GM12873 (cell line): ENCODE measurements around the gene TBL1XR1.

Source experiments
- TF ChIP-seq, protein P1 (sequence below): IDR thresholded peaks from 2 replicates; pipeline ENCODE4 v1.5.1; 2012; ENCODE audit warnings: low read depth, mild to moderate bottlenecking, moderate library complexity, low read length, control low read depth; ENCODE audit not compliant: insufficient read depth; ENCODE audit errors: missing control alignments

TBL1XR1 gene

DNA sequence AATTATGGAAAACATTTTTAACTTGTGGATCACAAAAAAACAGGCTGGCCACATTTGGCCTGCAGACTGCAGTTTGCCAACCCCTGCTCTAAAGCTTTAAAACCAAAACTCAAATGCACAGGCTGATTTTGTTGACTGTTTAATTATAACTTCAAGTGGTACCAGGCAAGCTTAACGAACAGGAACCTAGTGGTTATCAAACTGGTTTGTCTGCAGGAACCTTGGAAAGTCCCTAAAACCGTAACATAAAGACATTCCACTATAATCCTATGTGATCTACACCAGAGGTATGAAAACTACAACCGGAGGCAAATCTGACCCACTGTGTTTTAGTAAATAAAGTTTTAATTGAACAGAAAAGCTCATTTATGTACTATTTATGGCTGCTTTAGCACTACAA, 52.4 kb downstream of the TBL1XR1 start:
- TF ChIP-seq, protein P1, sequence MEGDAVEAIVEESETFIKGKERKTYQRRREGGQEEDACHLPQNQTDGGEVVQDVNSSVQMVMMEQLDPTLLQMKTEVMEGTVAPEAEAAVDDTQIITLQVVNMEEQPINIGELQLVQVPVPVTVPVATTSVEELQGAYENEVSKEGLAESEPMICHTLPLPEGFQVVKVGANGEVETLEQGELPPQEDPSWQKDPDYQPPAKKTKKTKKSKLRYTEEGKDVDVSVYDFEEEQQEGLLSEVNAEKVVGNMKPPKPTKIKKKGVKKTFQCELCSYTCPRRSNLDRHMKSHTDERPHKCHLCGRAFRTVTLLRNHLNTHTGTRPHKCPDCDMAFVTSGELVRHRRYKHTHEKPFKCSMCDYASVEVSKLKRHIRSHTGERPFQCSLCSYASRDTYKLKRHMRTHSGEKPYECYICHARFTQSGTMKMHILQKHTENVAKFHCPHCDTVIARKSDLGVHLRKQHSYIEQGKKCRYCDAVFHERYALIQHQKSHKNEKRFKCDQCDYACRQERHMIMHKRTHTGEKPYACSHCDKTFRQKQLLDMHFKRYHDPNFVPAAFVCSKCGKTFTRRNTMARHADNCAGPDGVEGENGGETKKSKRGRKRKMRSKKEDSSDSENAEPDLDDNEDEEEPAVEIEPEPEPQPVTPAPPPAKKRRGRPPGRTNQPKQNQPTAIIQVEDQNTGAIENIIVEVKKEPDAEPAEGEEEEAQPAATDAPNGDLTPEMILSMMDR: no peak

DNA sequence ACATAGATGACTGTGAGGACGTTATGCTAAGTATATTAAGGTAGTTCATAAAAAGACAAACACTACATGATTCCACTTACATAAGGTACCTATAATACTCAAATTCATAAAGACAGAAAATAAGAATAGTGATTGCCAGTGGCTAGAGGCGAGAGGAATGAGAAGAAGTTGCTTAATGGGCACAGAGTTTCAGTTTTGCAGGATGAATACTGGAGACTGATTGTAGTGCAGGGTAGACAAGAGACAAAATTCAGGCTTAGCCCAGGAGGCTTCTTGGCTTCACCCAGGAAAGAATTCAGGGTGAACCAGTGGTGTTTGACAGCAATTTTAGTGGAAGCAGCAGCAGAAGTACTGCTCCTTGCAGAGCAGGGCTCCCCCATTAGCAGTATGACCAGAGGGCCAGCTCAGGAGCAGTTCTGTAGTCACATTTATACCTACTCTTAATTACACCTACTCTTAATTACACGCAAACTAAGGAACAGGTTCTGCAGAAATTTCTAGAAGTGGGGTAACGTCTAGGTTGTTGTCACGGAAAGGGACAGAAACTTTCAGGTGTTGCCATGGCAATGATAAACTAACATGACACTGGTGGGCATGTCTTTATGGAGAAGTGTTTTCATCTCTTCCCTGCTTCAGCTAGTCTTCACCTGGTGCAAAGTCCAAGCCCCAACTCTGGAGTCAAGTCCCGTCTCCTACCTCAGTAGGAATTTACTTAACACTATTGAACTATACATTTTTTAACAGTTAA, 55.2 kb downstream of the TBL1XR1 start:
- TF ChIP-seq, protein P1: no peak

DNA sequence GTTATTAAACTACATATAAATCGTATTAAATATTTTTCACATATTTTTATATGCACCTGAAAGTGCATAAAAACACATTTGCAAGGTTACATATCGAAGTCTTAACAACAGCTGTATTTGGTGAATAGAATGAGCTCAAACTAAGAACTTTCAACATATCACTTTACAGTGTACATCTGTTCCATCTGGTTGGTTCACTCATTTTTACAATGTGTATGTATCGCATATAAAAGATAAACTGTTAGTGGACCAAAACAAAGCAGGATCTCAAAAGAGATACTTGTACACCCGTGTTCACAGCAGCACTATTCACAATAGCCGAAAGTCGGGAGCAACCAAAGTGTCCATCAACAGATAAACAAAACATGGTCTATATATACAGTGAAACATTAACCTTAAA, 55.8 kb downstream of the TBL1XR1 start:
- TF ChIP-seq, protein P1: no peak

DNA sequence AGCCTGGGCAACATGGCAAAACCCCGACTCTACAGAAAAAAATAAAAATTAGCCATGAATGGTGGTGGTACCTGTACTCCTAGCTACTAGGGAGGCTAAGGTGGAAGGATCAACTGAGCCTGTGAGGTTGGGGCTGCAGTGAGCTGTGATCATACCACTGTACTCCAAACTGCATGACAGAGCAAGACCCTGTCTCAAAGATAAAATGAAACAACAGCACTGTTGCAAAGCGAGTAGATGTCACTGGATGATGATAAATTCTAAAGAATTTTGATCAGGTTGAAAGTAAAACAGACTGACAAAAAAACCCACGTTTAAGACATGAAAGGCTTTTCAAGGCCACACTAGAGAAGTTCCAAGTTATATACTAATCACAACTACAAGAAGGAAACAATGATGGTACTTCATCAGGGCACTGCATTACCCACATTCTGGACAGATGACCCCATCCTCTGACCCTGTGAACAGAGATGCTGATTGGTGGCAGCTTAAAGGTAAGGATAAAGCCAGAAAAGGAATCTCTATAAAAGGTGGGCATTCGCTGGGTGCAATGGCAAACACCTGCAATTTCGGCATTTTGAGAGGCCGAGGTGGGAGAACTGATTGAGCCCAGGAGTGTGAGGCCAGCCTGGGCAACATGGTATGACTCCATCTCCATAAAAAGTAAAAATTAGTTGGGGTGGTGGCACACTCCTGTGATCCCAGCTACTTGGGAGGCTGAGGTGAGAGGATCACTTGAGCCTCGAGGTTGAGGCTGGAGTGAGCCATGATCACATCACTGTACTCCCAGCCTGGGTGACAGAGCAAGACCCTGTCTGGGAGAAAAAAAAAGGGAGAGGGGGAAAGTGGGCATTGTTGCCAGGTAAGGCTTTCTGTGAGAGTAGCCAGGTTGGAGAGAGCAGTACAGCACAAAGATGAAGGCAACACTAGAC, 59.2 kb downstream of the TBL1XR1 start:
- TF ChIP-seq, protein P1: no peak

DNA sequence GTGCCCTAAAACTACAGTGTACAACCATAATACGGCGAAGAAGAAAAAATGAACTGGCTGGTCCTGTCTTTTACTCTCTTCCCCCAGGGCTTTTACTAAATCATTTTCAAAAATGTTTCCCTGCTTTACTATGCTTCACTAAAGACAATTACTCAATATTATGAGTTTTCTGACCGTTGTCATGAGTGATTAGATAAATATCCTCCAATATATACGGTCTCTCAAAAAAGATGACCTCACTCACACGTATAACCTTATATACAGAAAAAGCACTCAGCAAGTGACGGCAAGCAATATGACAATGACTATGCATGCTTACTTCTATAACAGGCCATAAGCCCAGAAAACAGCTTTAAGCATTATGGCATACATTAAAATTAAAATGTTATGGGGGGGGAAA, 60.5 kb downstream of the TBL1XR1 start:
- TF ChIP-seq, protein P1: no peak

DNA sequence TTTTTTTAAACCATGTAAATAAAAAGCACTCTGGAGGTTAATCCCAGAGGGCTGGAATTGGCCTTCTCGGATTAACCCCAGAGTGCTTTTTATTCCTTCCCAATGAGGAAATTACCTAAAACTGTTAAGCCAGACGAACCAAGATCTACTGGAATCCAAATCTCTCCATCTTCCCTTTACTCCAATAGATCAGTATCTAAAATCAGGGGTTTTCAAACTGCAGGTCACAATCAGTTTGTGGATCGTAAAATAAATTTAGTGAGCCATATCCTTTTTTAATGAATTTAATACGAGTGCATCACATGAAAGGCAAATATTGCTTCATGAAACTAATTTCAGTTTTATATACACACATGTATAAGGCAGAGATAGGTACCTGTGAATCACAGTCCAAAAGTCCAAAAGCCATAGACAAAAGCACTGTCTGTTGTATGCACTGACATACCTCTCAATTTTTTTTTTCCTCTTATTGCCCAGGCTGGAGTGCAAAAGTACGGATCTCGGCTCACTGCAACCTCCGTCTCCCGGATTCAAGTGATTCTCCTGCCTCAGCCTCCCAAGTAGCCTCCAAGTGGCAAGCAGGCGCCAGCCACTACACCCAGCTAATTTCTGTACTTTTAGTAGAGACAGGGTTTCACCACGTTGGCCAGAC, 61.3 kb downstream of the TBL1XR1 start:
- TF ChIP-seq, protein P1: no peak

DNA sequence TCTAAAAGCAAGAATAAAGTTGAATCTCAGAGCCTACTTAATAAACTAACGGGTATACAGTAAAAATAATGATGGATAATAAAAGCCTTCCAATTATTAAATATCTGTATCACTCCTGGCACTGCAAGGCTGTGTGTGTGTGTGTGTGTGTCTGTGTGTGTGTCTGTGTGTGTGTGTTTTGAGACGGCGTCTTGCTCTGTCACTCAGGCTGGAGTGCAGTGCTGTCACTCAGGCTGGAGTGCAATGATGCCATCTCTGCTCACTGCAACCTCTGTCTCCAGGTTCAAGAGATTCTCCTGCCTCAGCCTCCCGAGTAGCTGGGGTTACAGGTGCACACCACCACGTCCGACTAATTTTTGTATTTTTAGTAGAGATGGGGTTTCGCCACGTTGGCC, 62.5 kb downstream of the TBL1XR1 start:
- TF ChIP-seq, protein P1: no peak
